Keratinocyte (primary cell): Measurements from ENCODE around the gene TAS1R3.

Experiments used
- EZH2 ChIP-seq: IDR thresholded peaks from one replicate; pipeline ENCODE4 v1.6.1; 2012; ENCODE audit warnings: inconsistent platforms, mild to moderate bottlenecking, low read length, moderate library complexity
- TF ChIP-seq, protein P1 (sequence below), 3 experiments: IDR thresholded peaks in 1 of 3; conservative IDR thresholded peaks in 1 of 3; optimal IDR thresholded peaks in 1 of 3; 2 replicates in 2 of 3; 3 replicates in 1 of 3; pipeline versions ENCODE3 to v1.5.1; 2011; ENCODE audit warnings: low read length in 3 of 3, mild to moderate bottlenecking in 3 of 3, moderate library complexity in 2 of 3, control low read depth in 1 of 3, inconsistent platforms in 1 of 3; ENCODE audit not compliant: insufficient read depth in 2 of 3; ENCODE audit errors: extremely low read depth in 1 of 3

DNA sequence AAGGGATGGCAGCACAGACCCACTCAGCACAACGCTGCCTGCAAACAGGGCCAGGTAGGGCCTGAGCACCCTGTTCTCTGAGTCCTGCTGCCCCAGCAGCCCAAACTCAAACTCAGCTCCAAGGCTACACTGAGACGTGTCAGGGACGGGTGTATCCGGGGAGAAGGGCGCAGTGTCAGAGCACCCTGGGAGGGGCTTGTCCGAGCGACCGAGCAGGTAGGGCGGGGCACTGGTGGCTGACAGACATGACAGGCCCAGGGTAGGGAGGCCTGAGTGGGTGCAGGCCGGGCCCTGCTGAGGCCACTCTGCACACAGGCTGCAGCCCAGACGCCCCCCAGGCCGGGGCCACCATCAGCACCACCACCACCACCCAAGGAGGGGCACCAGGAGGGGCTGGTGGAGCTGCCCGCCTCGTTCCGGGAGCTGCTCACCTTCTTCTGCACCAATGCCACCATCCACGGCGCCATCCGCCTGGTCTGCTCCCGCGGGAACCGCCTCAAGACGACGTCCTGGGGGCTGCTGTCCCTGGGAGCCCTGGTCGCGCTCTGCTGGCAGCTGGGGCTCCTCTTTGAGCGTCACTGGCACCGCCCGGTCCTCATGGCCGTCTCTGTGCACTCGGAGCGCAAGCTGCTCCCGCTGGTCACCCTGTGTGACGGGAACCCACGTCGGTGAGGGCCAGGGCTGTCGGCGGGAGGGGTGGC, 45.3 kb upstream of the TAS1R3 start:
- TF ChIP-seq, protein P1, sequence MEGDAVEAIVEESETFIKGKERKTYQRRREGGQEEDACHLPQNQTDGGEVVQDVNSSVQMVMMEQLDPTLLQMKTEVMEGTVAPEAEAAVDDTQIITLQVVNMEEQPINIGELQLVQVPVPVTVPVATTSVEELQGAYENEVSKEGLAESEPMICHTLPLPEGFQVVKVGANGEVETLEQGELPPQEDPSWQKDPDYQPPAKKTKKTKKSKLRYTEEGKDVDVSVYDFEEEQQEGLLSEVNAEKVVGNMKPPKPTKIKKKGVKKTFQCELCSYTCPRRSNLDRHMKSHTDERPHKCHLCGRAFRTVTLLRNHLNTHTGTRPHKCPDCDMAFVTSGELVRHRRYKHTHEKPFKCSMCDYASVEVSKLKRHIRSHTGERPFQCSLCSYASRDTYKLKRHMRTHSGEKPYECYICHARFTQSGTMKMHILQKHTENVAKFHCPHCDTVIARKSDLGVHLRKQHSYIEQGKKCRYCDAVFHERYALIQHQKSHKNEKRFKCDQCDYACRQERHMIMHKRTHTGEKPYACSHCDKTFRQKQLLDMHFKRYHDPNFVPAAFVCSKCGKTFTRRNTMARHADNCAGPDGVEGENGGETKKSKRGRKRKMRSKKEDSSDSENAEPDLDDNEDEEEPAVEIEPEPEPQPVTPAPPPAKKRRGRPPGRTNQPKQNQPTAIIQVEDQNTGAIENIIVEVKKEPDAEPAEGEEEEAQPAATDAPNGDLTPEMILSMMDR (optimal IDR thresholded peaks at IDR 0.05 in 1 of 3, IDR thresholded peaks at IDR 0.05 in 1 of 3, conservative IDR thresholded peaks at IDR 0.05 in 1 of 3; ENCODE audit: extremely low read depth in 1 of 3, insufficient read depth in 2 of 3, low read length in 3 of 3): no peak
- TF ChIP-seq EZH2: no peak
